Astrocyte of the hippocampus (primary cell): ENCODE data around the gene CLHC1.
"Not testable (repeated sequence)": the region's sequence is repeated elsewhere in the genome, so short reads cannot be mapped to it uniquely, and the experiment has no call there.

Experiments used
- DNase-seq: peaks from one replicate; pipeline ENCODE4 v3.0.0; 2011; ENCODE audit warnings: low read depth, low spot score

The CLHC1 gene

GRCh38 chr2:55232084-55232862 is at the start of gene CLHC1, which contains the start of gene RPS27A:
Gene CLHC1, minus strand, starts transcription at chr2:55232293. Its CDS starts 9,882 bp downstream, at chr2:55222411.
Gene RPS27A, plus strand, starts transcription at chr2:55232688. Its CDS starts 137 bp downstream, at chr2:55232825.
- peak; percentile 97 for DNase-seq

DNA sequence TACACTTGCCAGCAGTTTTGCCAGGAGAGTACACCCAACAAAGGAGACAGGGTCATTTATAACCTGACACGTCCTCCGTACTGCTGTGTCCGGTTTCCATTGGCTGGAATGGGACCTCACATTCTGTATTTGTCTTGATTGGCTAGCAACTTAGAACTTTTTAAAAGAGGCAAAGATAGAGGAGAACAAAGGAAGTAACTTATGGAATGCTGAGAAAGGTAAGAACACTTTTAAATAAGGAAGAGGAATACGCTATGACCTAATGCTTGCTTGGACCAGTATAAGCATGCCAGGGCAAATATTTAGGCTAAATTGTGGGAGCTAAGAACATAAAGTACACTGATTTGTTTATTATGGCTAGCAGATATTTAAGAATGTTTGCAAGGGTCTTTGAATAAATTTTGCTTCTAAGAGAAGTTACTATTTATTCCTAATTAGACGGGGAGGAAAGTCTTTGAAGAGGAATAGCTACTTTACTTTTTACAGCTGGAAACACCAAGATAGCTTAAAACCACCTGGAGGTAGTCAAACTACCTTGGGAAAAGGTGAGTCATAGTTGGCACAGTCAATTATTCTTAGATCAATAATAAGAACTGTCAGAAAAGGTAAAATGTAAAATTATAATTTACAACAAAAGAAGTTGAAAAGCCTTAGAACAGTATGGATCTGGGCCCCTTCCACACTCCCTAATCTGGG is 48.9 kb upstream of the CLHC1 start:
- not testable (repeated sequence) for DNase-seq

DNA sequence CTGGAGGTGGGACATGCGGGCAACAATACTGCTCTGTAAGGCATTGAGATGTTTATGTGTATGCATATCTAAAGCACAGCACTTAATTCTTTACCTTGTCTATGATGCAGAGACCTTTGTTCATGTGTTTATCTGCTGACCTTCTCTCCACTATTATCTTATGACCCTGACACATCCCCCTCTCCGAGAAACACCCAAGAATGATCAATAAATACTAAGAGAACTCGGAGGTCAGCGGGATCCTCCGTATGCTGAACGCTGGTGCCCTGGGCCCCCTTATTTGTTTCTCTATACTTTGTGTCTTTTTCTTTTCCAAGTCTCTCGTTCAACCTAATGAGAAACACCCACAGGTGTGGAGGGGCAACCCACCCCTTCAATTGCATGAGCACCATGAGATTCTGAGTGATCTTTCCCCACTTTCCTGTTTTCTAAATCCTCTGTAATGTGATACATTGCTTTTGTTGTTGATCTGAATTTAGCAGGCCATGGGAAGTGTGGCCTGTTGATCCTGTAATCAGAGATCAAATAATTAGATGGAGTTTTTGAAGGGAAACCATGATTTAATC is 47.8 kb upstream of the CLHC1 start:
- DNase-seq: not testable (repeated sequence)

DNA sequence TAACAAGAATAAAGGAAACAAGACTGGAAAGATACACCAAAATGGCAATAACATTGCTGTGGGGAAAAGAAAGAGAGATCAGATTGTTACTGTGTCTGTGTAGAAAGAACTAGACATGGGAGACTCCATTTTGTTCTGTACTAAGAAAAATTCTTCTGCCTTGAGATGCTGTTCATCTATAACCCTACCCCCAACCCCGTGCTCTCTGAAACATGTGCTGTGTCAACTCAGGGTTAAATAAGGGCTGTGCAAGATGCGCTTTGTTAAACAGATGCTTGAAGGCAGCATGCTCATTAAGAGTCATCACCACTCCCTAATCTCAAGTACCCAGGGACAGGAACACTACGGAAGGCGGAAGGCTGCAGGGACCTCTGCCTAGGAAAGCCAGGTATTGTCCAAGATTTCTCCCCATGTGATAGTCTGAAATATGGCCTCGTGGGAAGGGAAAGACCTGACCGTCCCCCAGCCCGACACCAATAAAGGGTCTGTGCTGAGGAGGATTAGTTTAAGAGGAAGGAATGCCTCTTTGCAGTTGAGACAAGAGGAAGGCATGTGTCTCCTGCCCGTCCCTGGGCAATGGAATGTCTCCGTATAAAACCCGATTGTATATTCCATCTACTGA is 47.2 kb upstream of the CLHC1 start:
- not testable (repeated sequence) for DNase-seq

GRCh38 chr2:55277310-55277709 is 45.2 kb upstream of the CLHC1 start:
- DNase-seq: no peak

GRCh38 chr2:55274346-55274745 is 42.3 kb upstream of the CLHC1 start:
- not testable (repeated sequence) for DNase-seq

DNA sequence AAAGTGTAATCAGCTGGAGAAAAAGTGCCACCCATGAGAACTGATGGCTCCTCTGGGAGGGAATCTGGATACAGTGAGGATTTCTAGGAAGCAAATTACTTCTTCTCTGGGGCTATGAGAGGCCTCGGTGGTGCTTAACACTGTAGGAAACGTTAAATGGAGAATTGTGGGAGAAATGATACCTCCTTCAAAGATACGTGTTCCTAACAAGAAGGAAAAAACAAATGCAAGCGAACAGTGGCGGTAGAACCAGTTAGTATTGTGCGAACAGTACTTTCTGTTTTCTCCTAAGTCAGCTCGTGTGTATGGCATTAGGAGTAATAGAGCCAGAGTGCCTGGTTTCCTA is 37.5 kb upstream of the CLHC1 start:
- peak; percentile 18 for DNase-seq

DNA sequence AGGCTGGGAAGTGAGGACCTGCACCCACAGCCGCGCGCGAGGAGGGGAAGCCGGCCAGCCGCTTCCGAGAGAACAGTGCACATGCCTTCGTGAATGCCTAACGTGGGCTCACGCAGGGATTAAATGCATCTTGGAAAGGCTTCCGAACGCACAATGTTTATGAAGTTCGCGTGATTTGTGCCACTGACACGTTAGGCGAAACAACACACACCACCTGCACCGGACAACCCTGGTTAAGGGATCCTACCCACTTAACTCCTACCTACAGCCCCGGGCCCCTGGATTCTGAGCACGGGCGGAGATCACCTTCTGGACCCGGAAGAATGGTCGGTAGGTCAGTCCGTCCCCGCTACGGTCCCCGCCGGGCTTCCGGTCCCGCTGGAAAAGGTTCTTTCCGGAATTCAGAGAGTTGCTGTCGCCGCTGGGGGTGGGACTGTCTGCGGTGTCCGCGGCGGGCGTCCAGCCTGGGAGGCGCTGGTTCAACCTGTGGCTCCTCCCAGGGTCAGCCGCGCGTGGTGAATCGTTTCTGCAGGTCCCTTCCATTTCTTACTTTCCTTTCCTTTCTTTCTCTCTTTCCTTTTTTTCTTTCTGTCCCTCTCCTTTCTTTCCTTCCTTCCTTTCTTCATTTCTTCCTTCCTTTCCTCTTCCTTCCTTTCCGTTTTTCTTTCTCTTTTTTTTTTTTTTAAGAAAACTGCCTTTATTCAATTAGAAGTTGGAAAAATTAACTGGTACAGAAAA is 37.0 kb upstream of the CLHC1 start, which contains the start of gene MTIF2:
Gene MTIF2, minus strand, starts transcription at position 325 of the 738 bp plus-strand sequence. CDS start 5,373 bp downstream, outside the sequence.
- peak; percentile 98 for DNase-seq

DNA sequence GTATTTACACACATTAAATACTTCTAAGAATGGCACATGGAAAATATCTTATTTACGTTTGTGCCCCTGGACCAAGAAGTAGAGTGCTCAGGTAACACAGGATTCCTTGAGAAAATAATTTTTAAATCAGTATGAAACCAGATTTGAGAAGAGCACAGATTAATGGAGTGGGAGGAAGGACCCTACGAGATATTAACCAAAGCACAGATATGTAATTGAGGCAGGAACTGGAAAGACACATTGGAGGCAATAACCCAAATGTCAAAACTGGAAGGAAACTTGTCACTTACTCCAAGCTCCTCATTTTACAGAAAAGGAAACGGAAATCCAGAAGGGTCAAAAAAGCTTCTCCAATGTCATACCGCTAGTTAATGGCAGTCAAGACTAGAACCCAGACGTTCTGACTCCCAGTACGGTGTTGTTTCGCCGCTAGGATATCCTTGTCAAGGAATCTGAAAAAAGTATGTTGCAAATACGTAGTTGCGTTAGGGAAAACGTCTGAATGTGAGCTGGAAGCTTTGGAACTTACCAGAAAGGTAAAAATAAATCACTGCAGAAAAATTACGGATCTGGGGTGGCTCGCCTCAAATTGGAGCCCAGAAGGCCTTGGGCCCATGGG is 36.3 kb upstream of the CLHC1 start:
- peak; percentile 5 for DNase-seq

DNA sequence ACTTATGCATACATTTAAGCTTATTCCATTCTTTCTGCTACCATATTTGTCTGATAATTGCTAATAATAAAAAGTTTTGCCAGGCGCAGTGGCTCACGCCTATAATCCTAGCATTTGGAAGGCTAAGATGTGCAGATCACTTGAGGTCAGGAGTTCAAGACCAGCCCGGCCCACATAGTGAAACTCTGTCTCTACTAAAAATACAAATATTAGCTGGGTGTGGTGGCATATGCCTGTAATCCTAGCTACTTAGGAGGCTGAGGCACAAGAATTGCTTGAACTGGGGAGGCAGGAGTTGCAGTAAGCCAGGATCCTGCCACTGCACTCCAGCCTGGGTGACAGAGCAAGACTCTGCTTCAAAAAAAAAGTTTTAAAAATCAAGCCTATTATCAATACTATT is 27.5 kb upstream of the CLHC1 start:
- not testable (repeated sequence) for DNase-seq

DNA sequence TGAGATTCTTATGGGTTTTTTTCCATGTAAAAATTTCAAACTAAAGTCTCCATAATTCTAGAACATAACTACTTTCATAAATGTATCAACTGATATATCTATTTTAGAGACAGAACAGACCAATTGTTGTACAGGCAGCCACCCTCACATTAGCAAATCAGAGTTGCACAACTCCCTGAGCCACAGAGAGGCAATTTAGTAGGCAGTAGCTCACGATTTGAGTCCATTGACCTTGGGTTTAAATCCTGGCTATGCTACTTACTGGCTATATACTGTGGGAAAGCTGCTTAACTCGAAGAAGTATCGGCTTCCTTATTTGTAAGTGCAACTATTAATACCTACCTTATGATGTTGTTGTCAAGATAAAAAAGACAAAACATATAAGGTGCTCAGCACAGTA is 20.7 kb upstream of the CLHC1 start:
- no peak for DNase-seq

- no peak for DNase-seq
Measured at GRCh38 chr2:55247025-55247424, 14.9 kb upstream of the CLHC1 start.

DNA sequence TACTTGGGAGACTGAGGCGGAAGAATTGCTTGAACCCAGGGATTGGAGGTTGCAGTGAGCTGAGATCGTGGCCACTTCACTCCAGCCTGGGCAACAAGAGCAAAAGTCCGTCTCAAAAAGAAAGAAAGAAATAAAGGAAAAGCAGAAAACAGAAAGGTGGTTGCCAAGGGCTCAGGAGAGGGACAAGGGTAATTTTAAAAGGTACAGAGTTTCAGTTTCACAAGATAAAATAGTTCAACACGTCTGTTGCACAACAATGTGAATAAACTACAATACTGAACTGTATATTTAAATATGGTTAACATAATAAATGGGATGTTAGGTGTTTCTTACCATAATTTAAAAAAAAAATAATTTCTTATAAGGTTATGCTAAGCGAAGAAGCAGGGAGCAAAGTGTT is 13.3 kb upstream of the CLHC1 start:
- no peak for DNase-seq

DNA sequence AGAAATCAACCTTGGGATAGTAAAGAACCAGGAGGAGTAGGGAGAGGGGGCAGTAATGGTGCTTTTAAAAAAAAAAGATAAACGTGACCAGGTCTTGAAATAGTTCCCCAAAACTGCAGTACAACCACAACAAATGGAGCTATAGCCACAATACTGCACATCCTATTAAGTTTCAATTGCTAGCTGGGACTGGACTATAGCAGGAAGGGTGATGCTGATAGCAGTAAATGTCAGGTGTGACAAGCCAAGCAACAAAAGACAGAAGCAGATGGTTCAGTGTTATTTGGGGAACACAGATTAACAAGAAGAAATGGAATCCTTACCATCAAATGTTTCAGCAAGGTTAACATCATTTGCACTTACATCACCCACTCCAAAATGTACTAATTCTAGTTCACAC is 10.5 kb upstream of the CLHC1 start:
- no peak for DNase-seq

- DNase-seq: not testable (repeated sequence)
Measured at GRCh38 chr2:55241582-55241981, 9.5 kb upstream of the CLHC1 start.

DNA sequence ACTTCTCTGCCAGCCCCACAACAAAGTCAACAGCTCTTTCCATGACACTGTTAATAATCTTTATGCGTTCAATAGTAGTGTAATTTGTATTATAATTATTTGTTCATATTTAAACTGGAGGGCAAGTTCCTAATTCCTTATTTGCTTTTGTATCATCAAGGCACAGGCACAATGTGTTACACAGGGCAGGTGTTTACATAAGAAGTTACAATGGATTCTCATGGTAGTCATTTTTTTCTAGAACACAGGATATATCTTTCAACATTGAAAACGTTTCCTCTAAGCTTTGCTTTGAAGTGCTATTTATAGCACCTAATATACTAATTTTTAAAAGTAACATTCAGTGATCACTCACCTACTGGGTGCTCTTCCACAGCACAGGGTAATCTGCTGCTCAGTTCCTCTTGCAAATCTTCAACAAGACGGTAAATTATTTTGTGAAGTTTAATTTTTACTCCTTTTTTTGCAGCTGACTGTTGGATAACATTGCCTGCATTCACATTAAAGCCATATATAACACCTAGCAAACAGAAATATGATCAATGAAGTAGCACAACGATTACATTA is 7.6 kb upstream of the CLHC1 start:
- DNase-seq: no peak

- no peak for DNase-seq
Measured at GRCh38 chr2:55236992-55237543, 5.0 kb upstream of the CLHC1 start.

GRCh38 chr2:55235724-55236538 is 3.8 kb upstream of the CLHC1 start:
- no peak for DNase-seq

- DNase-seq: no peak
Measured at GRCh38 chr2:55233658-55233940, 1.5 kb upstream of the CLHC1 start.
